Testis (tissue), 3 donors: Measurements from ENCODE around the gene AATF. TPM values are rescaled to one million over a fixed set of nuclear protein-coding genes. Genes with fewer than 3 reads are reported as not detected.

Source experiments
- DNase-seq: peaks from one replicate; pipeline ENCODE4 v3.0.0-alpha.2; 2019
- H3K27ac ChIP-seq, 2 donors: fragments of 200-600 bp; sonication (generic); one replicate each; pipeline ENCODE4 v1.5.1; 2019
- H3K27me3 ChIP-seq: fragments of 200-600 bp; sonication (generic); one replicate; pipeline ENCODE4 v1.5.1; 2019
- H3K36me3 ChIP-seq: fragments of 200-600 bp; sonication (generic); one replicate; pipeline ENCODE4 v1.5.1; 2017; ENCODE audit warnings: low read depth; ENCODE audit errors: missing control alignments
- H3K4me1 ChIP-seq: fragments of 200-600 bp; sonication (generic); one replicate; pipeline ENCODE4 v1.5.1; 2019
- H3K4me3 ChIP-seq, 2 donors: fragments of 200-600 bp; sonication (generic); one replicate each; pipeline ENCODE4 v1.5.1; 2017 to 2019
- H3K9me3 ChIP-seq: fragments of 200-600 bp; sonication (generic); one replicate; pipeline ENCODE4 v1.5.1; 2017
- CTCF ChIP-seq, 3 experiments: fragments of 450-650 bp in 2 of 3; fragments of 200-600 bp in 1 of 3; sonication (generic) in 1 of 3; IDR thresholded peaks; one replicate each; pipeline ENCODE4 v1.5.1; 2016 to 2019; ENCODE audit warnings: antibody characterized with exemption in 3 of 3, mild to moderate bottlenecking in 2 of 3, moderate library complexity in 1 of 3
- POLR2A ChIP-seq: fragments of 450-650 bp; IDR thresholded peaks from one replicate; pipeline ENCODE4 v1.6.1; 2017; ENCODE audit warnings: antibody characterized with exemption, mild to moderate bottlenecking, moderate library complexity
- WGBS, 2 donors: methylation state at CpG; one replicate each; pipeline ENCODE4 v1.1.5; 2018; 5-methylcytosine and 5-hydroxymethylcytosine counted together
- intact Hi-C: fragments of 100-400 bp; cut with DNase I; formaldehyde crosslinking; loops from one replicate; pipeline ENCODE4 v1.15.1; 2023; ENCODE audit warnings: low total_unique reads
- polyA plus RNA-seq: library from polyadenylated mRNA; stranded (reverse); fragments of 350-450 nt; fragmentation: Illumina TruSeq; extraction: RNeasy Lipid Tissue Mini Kit (QIAGEN cat#74804); gene quantifications from one replicate; pipeline ENCODE4 v1.2.3, GENCODE V29; 2014; ENCODE audit warnings: low read depth, low replicate concordance; ENCODE audit not compliant: insufficient read depth
- total RNA-seq, 2 donors: library from RNA; depleted of rRNA; stranded (reverse); fragments of >200 nt; gene quantifications; one replicate each; pipeline ENCODE4 v1.2.3, GENCODE V29; 2016

Gene AATF
- total and polyA plus RNA-seq, 3 donors from 2014 or later: 38.7 to 57.9 (median 39.5) TPM

DNA sequence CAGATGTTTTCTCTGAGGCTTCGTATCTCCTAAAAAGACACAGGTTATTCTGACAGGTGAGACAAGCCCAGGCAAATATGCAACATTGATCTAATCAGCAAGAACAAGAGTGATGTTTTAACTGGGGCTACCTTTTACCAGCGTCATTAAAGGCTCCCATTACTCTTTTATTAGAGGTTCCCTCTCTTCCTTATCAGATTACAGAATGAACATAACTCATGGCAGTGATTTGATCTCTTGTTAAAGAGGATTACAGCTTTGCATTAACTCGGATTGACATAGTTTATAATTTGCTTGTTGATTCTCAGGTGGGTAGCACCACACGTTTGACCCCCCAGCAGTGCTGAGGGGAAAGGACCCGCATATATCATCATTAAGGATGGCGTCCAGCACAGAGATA lies 90.5 kb downstream of the AATF start:
- no peaks in the 10 kb centered on the region for H3K36me3 ChIP-seq
- H3K4me1 ChIP-seq: no peaks in the 10 kb centered on the region
- H3K9me3 ChIP-seq: no peaks in the 10 kb centered on the region
- intact Hi-C loops: no loop called here
- 78 to 82% methylated on average over 6 of the region's 6 CpGs for WGBS, 2 donors
- DNase-seq: no peak
- H3K4me3 ChIP-seq: no peak overlapping the region
- H3K27ac ChIP-seq: no peak overlapping the region
- TF ChIP-seq CTCF (IDR thresholded peaks at IDR 0.05) (no peak), POLR2A (no peak)
- H3K27me3 ChIP-seq: no peaks in the 10 kb centered on the region

GRCh38 chr17:37041932-37042331 lies 93.2 kb downstream of the AATF start:
- no peaks in the 10 kb centered on the region for H3K36me3 ChIP-seq
- TF ChIP-seq POLR2A (no peak), CTCF (IDR thresholded peaks at IDR 0.05) (no peak)
- H3K27me3 ChIP-seq: no peaks in the 10 kb centered on the region
- DNase-seq: no peak
- no peaks in the 10 kb centered on the region for H3K4me1 ChIP-seq
- H3K4me3 ChIP-seq: no peak overlapping the region
- intact Hi-C loops: no loop called here
- no peaks in the 10 kb centered on the region for H3K9me3 ChIP-seq
- no peak overlapping the region for H3K27ac ChIP-seq

GRCh38 chr17:37043201-37043600 lies 94.4 kb downstream of the AATF start:
- H3K4me1 ChIP-seq: no peaks in the 10 kb centered on the region
- intact Hi-C loops: no loop called here
- no peaks in the 10 kb centered on the region for H3K36me3 ChIP-seq
- WGBS, 2 donors: 70 to 86% methylated on average over 3 of the region's 3 CpGs
- TF ChIP-seq POLR2A (no peak), CTCF (IDR thresholded peaks at IDR 0.05) (no peak)
- H3K4me3 ChIP-seq: no peak overlapping the region
- H3K27ac ChIP-seq: no peak overlapping the region
- DNase-seq: no peak
- no peaks in the 10 kb centered on the region for H3K27me3 ChIP-seq
- H3K9me3 ChIP-seq: no peaks in the 10 kb centered on the region

GRCh38 chr17:37045351-37045922 lies 96.7 kb downstream of the AATF start:
- Histone ChIP-seq H3K36me3 (no peaks in the 10 kb centered on the region), H3K9me3 (no peaks in the 10 kb centered on the region), H3K4me3 (no peak overlapping the region), H3K27ac (no peak overlapping the region), H3K27me3 (no peaks in the 10 kb centered on the region), H3K4me1 (no peaks in the 10 kb centered on the region)
- no peak for DNase-seq
- intact Hi-C loops: no loop called here
- TF ChIP-seq CTCF (IDR thresholded peaks at IDR 0.05) (no peak), POLR2A (no peak)
- WGBS, 2 donors: 77 to 86% methylated on average over 7 of the region's 7 CpGs

- H3K36me3 ChIP-seq: no peaks in the 10 kb centered on the region
- H3K4me3 ChIP-seq: no peak overlapping the region
- DNase-seq: peak; percentile 92
- no peaks in the 10 kb centered on the region for H3K4me1 ChIP-seq
- H3K27ac ChIP-seq: no peak overlapping the region
- H3K9me3 ChIP-seq: no peaks in the 10 kb centered on the region
- intact Hi-C loops: no loop called here
- TF ChIP-seq CTCF (IDR thresholded peaks at IDR 0.05) (peak; percentile 73 to 91 (median 87)), POLR2A (no peak)
- no peaks in the 10 kb centered on the region for H3K27me3 ChIP-seq
- WGBS, 2 donors: 17% methylated on average over 9 of the region's 9 CpGs
These were observed 98.9 kb downstream of the AATF start for GRCh38 chr17:37047631-37048104.
